Measurements from ENCODE around the gene RACGAP1. TPM values are rescaled to one million over a fixed set of nuclear protein-coding genes. Genes with fewer than 3 reads are reported as not detected.

RACGAP1 gene
- total and polyA plus RNA-seq, 2 of the 8 experiments (the other 6 are each of a cell fraction or from before 2014, with no cell fraction given): 18.0 to 66.3 TPM

- H3K4me3 ChIP-seq (ENCODE audit: extremely low read depth in 1 of 4, insufficient read depth in 2 of 4, low read depth in 3 of 4, low read length in 4 of 4): no peak overlapping the region
- DNase-seq (ENCODE audit: low read depth in 1 of 2, low spot score in 2 of 2) (no peak), FAIRE-seq (no peak)
- H4K5ac ChIP-seq (ENCODE audit: insufficient read length, low read depth, low read length): no peak overlapping the region
- ChIA-PET POLR2A (ENCODE audit: partially characterized antibody) (no interaction called here), CTCF (ENCODE audit: partially characterized antibody) (interaction anchor here (0.9 to 5.1 kb wide), 11 partner anchors 9 to 166 kb away, joined by 3 to 37 read pairs (median 4); no protein-coding TSS in a partner anchor)
- no peak overlapping the region for H4K91ac ChIP-seq (replicated peaks; ENCODE audit: insufficient read length, low read length)
- H4K20me1 ChIP-seq (replicated peaks in 1 of 2; ENCODE audit: control insufficient read depth in 1 of 2, insufficient read depth in 2 of 2, low read length in 2 of 2): peaks cover 0 to 1% of the 10 kb centered on the region in 2 experiments
- no peak overlapping the region for H4K8ac ChIP-seq (ENCODE audit: extremely low read depth, insufficient read depth, low read length)
- H3K4me2 ChIP-seq (ENCODE audit: insufficient read depth in 1 of 2, low read depth in 2 of 2, low read length in 2 of 2): no peak overlapping the region
- no peaks in the 10 kb centered on the region for H3K36me3 ChIP-seq (ENCODE audit: control insufficient read depth in 2 of 4, insufficient read depth in 4 of 4, low read length in 3 of 4)
- no peaks in the 10 kb centered on the region for H3K79me1 ChIP-seq (ENCODE audit: low read depth, low read length)
- H2BK20ac ChIP-seq (ENCODE audit: low read length): no peak overlapping the region; the same call in 1 of the 2 replicates
- H3K27me3 ChIP-seq (replicated peaks in 1 of 4; ENCODE audit: control insufficient read depth in 3 of 4, extremely low read depth in 1 of 4, insufficient read depth in 3 of 4, low read length in 3 of 4): peaks cover 0 to 3% (median 0%) of the 10 kb centered on the region in 4 experiments; a peak in 1 of 7 replicates
- no peak overlapping the region for H3K23ac ChIP-seq (ENCODE audit: insufficient read length)
- no peak overlapping the region for H2BK120ac ChIP-seq (replicated peaks; ENCODE audit: low read depth, low read length)
- H2BK5ac ChIP-seq (ENCODE audit: low read depth, low read length): no peak overlapping the region
- no peak overlapping the region for H3K14ac ChIP-seq (ENCODE audit: insufficient read length)
- no peak overlapping the region for H2BK12ac ChIP-seq (ENCODE audit: low read depth, low read length)
- H3K18ac ChIP-seq (ENCODE audit: extremely low read depth, low read length): no peak overlapping the region
- H3K79me2 ChIP-seq (ENCODE audit: control insufficient read depth in 1 of 2, insufficient read depth in 2 of 2, low read length in 2 of 2): no peaks in the 10 kb centered on the region
- H3K9ac ChIP-seq (replicated peaks in 1 of 4; ENCODE audit: extremely low read depth in 1 of 4, low read depth in 3 of 4, low read length in 3 of 4): no peak overlapping the region
- H2AK5ac ChIP-seq (ENCODE audit: low read depth, low read length): no peak overlapping the region
- H2BK15ac ChIP-seq (ENCODE audit: low read length): no peak overlapping the region
- no peak overlapping the region for H2AFZ ChIP-seq (ENCODE audit: low read length)
- no peak overlapping the region for H3K4ac ChIP-seq (replicated peaks; ENCODE audit: insufficient read length, low read depth, low read length)
- WGBS, 2 experiments (ENCODE audit: extremely low coverage in 1 of 2, insufficient coverage in 1 of 2, insufficient read length in 1 of 2, insufficient replicate concordance in 2 of 2, low coverage in 1 of 2, low lambda C conversion rate in 2 of 2, missing lambda C conversion rate in 1 of 2): 88% methylated on average over 5 of the region's 5 CpGs; no CpG with 5 or more reads in 1 of the 2 experiments
- no peaks in the 10 kb centered on the region; the same call in 1 of the 2 replicates for H3K23me2 ChIP-seq (ENCODE audit: low read depth, low read length)
- peaks cover 3 to 17% (median 4%) of the 10 kb centered on the region in 4 experiments; a peak in 6 of 7 replicates for H3K4me1 ChIP-seq (replicated peaks in 1 of 4; ENCODE audit: control insufficient read depth in 3 of 4, insufficient read depth in 4 of 4, low read length in 3 of 4)
- no peak overlapping the region for H3K27ac ChIP-seq (ENCODE audit: low read depth, low read length)
- H3K9me3 ChIP-seq (ENCODE audit: insufficient read depth in 2 of 2, low read depth in 1 of 2, low read length in 1 of 2): no peaks in the 10 kb centered on the region
- H3K56ac ChIP-seq (replicated peaks; ENCODE audit: insufficient read length, low read depth, low read length): no peak overlapping the region
- TF ChIP-seq SP4 (IDR thresholded peaks at IDR 0.05; ENCODE audit: low read length): no peak
Observed at GRCh38 chr12:49944046-49944445, 81.2 kb downstream of the RACGAP1 start.
